Mesothelial cell of epicardium (in vitro differentiated cells): ENCODE measurements around the gene CRACDL. TPM values are rescaled to one million over a fixed set of nuclear protein-coding genes. Genes with fewer than 3 reads are reported as not detected.

Experiments used
- DNase-seq, 2 experiments: peaks; one replicate each; pipeline ENCODE4 v3.0.0; 2021; ENCODE audit warnings: low spot score in 2 of 2; ENCODE audit not compliant: unreplicated experiment in 2 of 2
- H3K27ac Mint-ChIP-seq: 2 replicates; pipeline ENCODE4 v1.8.0; 2021; ENCODE audit warnings: mixed read lengths
- H3K27me3 Mint-ChIP-seq: 2 replicates; pipeline ENCODE4 v1.8.0; 2021; ENCODE audit warnings: low read depth, mixed read lengths
- H3K36me3 Mint-ChIP-seq: 2 replicates; pipeline ENCODE4 v1.8.0; 2021; ENCODE audit warnings: mixed read lengths
- H3K4me1 Mint-ChIP-seq: 2 replicates; pipeline ENCODE4 v1.8.0; 2021; ENCODE audit warnings: mixed read lengths
- H3K4me3 Mint-ChIP-seq: 2 replicates; pipeline ENCODE4 v1.8.0; 2021; ENCODE audit warnings: mild to moderate bottlenecking, moderate library complexity, mixed read lengths
- H3K9me3 Mint-ChIP-seq: 2 replicates; pipeline ENCODE4 v1.8.0; 2021; ENCODE audit warnings: mixed read lengths
- total RNA-seq: library from RNA; stranded (reverse); gene quantifications from 3 replicates; pipeline ENCODE4 v1.2.1, GENCODE V29; 2021
- TF ChIP-seq, protein P1 (sequence below): fragments of 200-600 bp; sonication (generic); IDR thresholded peaks from one replicate; pipeline ENCODE4 v1.5.0; 2021; ENCODE audit warnings: antibody characterized with exemption; ENCODE audit not compliant: unreplicated experiment

The CRACDL gene
- total RNA-seq, 1 donor from 2014 or later: 1.7 TPM

DNA sequence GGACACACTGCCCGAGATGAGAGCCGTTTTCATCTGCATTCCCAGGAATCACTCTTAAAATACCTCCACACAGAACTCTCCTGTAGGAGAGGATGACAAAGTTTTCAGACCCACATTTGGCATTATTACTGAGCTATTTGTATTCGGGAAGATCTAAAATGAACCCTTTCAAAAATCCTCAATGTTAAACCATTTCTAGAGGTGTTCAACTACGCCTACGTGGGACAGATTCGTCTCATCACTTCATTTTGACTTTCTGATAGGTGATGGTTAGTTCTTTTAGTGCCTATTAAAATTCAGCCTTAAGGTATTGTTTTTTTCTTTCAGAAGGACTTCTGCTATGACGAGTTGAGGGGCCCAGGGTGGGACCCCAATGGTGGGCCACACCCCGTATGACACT, 133.7 kb downstream of the CRACDL start:
- Mint-ChIP-seq H3K4me1 (peaks cover 12% of the 10 kb centered on the region), H3K9me3 (no peaks in the 10 kb centered on the region), H3K27ac (no peak overlapping the region), H3K27me3 (peaks cover 3% of the 10 kb centered on the region), H3K4me3 (no peak overlapping the region), H3K36me3 (no peaks in the 10 kb centered on the region)
- no peak for DNase-seq
- TF ChIP-seq, protein P1, sequence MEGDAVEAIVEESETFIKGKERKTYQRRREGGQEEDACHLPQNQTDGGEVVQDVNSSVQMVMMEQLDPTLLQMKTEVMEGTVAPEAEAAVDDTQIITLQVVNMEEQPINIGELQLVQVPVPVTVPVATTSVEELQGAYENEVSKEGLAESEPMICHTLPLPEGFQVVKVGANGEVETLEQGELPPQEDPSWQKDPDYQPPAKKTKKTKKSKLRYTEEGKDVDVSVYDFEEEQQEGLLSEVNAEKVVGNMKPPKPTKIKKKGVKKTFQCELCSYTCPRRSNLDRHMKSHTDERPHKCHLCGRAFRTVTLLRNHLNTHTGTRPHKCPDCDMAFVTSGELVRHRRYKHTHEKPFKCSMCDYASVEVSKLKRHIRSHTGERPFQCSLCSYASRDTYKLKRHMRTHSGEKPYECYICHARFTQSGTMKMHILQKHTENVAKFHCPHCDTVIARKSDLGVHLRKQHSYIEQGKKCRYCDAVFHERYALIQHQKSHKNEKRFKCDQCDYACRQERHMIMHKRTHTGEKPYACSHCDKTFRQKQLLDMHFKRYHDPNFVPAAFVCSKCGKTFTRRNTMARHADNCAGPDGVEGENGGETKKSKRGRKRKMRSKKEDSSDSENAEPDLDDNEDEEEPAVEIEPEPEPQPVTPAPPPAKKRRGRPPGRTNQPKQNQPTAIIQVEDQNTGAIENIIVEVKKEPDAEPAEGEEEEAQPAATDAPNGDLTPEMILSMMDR: no peak

DNA sequence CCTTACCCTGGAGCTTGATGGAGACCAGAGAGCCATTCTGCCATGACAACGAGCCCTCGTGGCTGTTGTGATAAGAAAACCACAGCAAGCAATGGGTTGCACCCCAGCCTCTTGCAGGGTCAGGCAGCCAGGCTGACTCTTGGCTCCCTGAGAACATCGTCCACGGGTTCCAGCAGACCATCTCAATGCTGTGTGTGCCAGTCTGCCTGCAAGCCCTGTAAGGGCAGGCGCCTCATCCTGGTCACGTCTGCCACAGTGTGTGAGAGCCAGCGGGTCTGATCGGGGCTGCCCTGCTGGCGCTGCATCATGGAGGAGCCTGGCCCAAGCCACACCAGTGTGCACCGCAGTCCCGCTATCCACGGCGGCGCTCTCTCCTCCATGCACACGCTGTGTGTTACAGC, 134.1 kb downstream of the CRACDL start:
- H3K4me1 Mint-ChIP-seq: peaks cover 12% of the 10 kb centered on the region
- no peak overlapping the region for H3K27ac Mint-ChIP-seq
- TF ChIP-seq, protein P1: no peak
- no peaks in the 10 kb centered on the region for H3K36me3 Mint-ChIP-seq
- peaks cover 3% of the 10 kb centered on the region for H3K27me3 Mint-ChIP-seq
- no peaks in the 10 kb centered on the region for H3K9me3 Mint-ChIP-seq
- no peak overlapping the region for H3K4me3 Mint-ChIP-seq
- no peak for DNase-seq

DNA sequence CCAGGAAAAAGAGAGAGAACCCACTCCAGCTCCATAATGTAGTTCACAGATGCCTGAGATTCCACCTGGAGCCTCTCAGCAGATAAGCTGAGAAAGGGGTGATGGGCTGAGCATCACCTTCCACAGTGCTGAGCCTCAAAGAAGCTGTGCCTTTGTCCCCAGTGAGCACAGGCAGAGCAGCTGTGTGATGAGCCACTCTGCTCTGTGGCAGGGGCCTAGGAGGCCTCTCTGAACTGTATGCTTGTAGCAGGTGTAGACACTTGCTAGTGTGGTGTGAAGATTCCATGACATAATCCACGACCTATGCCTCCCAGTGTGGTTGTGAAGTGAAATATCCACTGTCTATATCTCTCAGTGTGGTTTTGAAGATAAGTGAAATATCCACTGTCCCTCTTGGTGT, 134.7 kb downstream of the CRACDL start:
- no peak for DNase-seq
- no peaks in the 10 kb centered on the region for H3K36me3 Mint-ChIP-seq
- no peak overlapping the region for H3K27ac Mint-ChIP-seq
- no peak overlapping the region for H3K4me3 Mint-ChIP-seq
- peaks cover 12% of the 10 kb centered on the region for H3K4me1 Mint-ChIP-seq
- peaks cover 3% of the 10 kb centered on the region for H3K27me3 Mint-ChIP-seq
- no peaks in the 10 kb centered on the region for H3K9me3 Mint-ChIP-seq
- TF ChIP-seq, protein P1: no peak

DNA sequence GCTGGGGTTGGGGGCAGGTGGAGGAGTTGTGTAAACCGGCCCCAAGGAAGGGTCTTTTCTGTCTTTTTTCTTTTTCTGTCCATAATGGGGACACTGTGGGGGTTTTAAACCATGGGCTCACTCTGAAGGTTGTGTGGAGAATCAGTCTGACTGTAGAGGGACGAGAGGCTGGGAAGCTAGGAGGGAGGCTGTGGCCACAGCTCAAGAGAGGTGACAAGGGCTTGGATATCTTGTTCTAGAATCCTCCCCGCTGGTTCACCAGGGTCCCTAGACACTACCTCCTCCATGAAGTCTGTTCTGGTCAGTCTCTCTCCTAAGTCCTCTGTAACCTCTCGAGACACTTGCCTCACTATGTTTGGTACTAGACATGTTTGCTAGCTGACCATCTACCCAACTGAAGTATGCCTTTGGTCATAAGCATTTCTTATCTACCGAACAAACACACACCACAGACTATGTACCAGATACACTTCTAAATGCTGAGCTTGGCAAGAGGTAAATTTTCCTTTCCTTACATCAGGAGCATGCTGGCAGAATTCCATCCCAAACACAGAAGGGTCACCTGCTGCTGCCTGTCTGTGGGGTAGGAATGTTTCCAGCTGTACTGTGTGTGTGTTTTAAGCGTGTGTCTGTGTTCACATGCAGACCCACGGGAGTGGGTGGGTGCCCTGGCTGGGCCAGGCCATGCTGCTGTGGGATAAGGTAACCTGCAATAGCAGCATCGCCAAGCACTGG, 135.5 kb downstream of the CRACDL start:
- peaks cover 3% of the 10 kb centered on the region for H3K27me3 Mint-ChIP-seq
- TF ChIP-seq, protein P1: no peak
- H3K4me1 Mint-ChIP-seq: peaks cover 4% of the 10 kb centered on the region
- no peak overlapping the region for H3K27ac Mint-ChIP-seq
- H3K36me3 Mint-ChIP-seq: no peaks in the 10 kb centered on the region
- no peak overlapping the region for H3K4me3 Mint-ChIP-seq
- no peaks in the 10 kb centered on the region for H3K9me3 Mint-ChIP-seq
- no peak for DNase-seq

DNA sequence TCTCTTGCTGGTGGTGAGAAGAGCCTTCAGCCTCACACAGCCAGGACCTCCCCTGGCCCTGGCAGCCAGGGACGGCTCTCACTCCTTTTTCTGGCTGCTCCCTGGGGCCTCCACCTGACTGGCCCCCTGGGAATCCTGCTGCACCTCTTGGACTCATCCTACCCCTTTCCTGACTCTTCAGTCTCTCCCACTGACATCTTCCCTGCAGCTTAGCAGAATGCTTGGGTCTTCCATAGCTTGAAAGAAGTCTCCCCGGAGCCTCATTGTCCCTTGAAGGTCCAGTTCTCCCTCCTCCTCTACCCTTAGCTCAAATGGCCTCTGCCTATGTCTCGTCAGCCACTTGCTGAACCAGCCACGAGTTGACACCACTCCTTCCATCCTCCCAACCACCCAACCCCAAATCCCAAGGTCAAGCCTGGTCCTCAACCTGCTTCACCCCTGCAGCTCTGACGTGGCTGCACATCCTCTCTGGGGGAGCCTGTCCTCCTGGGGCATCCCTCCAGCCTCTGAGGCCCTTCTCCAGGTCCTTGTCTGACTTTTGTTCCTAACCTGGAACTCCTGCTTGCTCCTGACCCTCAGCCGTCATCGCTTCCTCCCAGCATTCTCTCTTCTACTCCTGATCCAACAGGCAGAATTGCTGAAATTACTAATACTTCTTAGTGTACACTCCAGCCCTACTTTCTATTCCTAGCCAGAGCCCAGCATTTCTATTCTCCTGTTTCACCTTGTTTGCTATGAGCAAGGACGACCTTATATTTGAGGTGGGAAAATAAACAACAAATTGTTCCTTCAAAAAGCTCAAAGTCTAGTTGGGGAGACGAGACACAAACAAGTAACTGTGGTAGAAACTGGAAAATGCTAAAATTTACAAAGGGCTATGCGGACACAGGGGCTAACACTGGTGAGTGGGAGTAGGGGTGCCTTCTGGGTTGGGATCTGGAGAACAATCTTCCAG, 136.4 kb downstream of the CRACDL start:
- Mint-ChIP-seq H3K36me3 (no peaks in the 10 kb centered on the region), H3K27me3 (peaks cover 3% of the 10 kb centered on the region), H3K27ac (no peak overlapping the region), H3K4me1 (peaks cover 1% of the 10 kb centered on the region), H3K4me3 (no peak overlapping the region), H3K9me3 (no peaks in the 10 kb centered on the region)
- TF ChIP-seq, protein P1: no peak
- DNase-seq: no peak
